ENCODE data around the gene ASB12. TPM values are rescaled to one million over a fixed set of nuclear protein-coding genes. Genes with fewer than 3 reads are reported as not detected.

ASB12 gene
- total and polyA plus RNA-seq, 8 donors, result 0.20 to 0.88 (median 0.44) TPM; not detected in 1

DNA sequence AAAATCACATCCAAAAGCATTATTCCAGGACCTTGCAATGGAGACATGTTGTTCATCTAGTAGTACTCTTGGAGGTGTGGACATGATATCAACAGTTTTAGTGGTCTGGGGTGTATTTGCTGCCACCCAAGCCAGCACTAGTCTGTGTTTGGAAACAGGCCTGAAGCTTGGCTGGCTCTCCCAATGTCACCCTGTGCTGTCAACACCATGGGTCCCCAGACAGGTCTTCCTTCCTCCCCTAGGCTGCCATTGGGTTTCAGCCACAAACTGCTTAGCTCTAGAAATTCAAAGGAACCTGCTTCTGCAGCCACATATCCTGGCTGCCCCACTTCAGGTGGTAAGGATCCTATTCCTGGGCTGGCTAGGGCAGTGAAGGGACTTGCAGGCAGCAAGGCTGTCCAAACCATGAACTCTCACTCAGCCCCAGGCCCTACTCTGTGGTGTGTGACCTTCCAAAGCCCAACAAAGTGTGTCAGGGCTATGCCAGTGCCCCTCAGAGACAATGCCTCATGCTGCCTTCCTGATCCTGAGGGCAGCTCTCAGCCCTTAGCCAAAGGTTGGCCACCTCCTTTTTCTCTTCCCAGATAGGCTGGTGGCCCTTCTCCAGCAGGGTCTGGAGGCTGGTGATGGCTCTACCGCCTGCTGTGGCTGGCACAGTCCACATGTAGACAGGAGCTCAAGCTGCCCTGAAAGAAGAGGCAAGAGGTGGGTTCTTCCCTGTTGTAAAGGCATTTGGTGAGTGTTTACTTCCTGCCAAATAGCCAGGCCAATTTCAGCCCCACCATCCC lies 43.2 kb downstream of the ASB12 start:
- H3K27me3 ChIP-seq, result no peaks in the 10 kb centered on the region
- TF ChIP-seq, protein P1, sequence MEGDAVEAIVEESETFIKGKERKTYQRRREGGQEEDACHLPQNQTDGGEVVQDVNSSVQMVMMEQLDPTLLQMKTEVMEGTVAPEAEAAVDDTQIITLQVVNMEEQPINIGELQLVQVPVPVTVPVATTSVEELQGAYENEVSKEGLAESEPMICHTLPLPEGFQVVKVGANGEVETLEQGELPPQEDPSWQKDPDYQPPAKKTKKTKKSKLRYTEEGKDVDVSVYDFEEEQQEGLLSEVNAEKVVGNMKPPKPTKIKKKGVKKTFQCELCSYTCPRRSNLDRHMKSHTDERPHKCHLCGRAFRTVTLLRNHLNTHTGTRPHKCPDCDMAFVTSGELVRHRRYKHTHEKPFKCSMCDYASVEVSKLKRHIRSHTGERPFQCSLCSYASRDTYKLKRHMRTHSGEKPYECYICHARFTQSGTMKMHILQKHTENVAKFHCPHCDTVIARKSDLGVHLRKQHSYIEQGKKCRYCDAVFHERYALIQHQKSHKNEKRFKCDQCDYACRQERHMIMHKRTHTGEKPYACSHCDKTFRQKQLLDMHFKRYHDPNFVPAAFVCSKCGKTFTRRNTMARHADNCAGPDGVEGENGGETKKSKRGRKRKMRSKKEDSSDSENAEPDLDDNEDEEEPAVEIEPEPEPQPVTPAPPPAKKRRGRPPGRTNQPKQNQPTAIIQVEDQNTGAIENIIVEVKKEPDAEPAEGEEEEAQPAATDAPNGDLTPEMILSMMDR (IDR thresholded peaks at IDR 0.05), result no peak
- no peaks in the 10 kb centered on the region for H3K9me3 ChIP-seq
- intact Hi-C loops (cut with DNase I), result no loop called here
- ATAC-seq (no peak), DNase-seq (no peak)
- H3K36me3 ChIP-seq, result peaks cover 0 to 1% of the 10 kb centered on the region in 2 donors
- no peak overlapping the region for H3K4me3 ChIP-seq
- H3K4me1 ChIP-seq, result no peaks in the 10 kb centered on the region
- no peak overlapping the region for H3K27ac ChIP-seq

DNA sequence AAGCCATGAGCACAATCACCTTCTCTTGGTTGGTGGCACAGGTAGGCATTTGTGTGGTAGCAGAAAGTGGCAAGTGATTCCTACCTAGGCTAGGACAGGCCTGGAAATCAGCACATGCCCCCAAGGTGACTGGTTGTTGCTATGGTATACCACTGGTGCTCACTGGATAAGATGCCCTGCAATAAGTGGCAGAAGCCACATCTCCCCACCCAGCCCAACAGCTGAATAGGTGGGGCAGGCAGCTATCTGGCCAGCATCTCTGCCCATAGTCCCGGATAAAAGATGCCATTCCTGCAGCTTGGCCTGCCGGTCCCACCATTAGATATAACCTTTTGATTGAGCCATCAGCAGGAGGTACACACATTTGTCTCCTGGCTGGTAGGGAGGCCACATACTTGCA lies 46.0 kb downstream of the ASB12 start:
- DNase-seq (no peak), ATAC-seq (no peak)
- H3K36me3 ChIP-seq, result no peaks in the 10 kb centered on the region
- TF ChIP-seq, protein P1 (IDR thresholded peaks at IDR 0.05), result no peak
- H3K4me3 ChIP-seq, result no peak overlapping the region
- no peaks in the 10 kb centered on the region for H3K27me3 ChIP-seq
- no peak overlapping the region for H3K27ac ChIP-seq
- no peaks in the 10 kb centered on the region for H3K4me1 ChIP-seq
- H3K9me3 ChIP-seq, result no peaks in the 10 kb centered on the region
- intact Hi-C loops (cut with DNase I), result no loop called here

DNA sequence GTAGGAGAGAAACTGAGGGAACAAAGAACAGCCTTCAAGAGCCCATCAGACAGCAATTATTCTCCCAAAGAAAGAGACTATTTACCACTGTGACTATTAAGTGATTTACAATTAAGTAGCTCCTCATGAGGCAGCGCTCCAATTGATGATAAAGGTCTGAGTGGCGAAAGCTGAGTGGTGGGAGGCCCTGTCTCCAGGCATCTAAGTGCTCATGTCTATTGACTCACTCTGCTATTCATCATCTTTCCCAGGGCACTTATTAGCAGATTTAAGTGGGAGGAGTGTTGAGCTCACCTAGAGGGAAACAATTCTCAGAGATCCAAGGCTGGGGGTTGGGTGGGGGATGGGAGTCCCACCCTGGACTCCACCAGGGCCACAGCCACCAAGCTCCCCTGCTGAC lies 48.2 kb downstream of the ASB12 start:
- ATAC-seq (no peak), DNase-seq (no peak)
- Histone ChIP-seq H3K4me1 (no peaks in the 10 kb centered on the region), H3K27me3 (no peaks in the 10 kb centered on the region), H3K27ac (no peak overlapping the region), H3K36me3 (no peaks in the 10 kb centered on the region), H3K9me3 (no peaks in the 10 kb centered on the region), H3K4me3 (no peak overlapping the region)
- TF ChIP-seq, protein P1 (IDR thresholded peaks at IDR 0.05), result no peak
- intact Hi-C loops (cut with DNase I), result no loop called here

DNA sequence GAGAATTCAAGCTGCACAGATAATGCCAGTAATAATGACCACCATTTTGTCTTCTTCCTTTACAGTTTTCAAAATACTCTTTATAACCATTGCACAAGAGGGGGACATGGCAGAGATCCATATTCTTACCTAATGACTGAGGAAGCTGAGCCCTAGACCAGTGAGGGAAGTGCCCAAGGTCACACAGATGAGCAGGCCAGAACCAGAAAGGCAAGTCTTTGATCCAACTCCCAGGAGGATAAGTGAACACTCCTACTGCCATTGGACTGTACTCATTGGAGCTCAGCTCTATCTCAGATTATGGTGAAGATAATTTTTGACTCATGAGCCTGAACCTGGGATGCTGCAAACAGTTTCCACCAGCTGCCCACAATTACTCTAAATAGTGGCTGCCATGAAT lies 53.5 kb downstream of the ASB12 start:
- ATAC-seq (no peak), DNase-seq (no peak)
- TF ChIP-seq, protein P1 (IDR thresholded peaks at IDR 0.05), result no peak
- Histone ChIP-seq H3K36me3 (no peaks in the 10 kb centered on the region), H3K4me1 (no peaks in the 10 kb centered on the region), H3K27ac (no peak overlapping the region), H3K4me3 (no peak overlapping the region), H3K9me3 (no peaks in the 10 kb centered on the region), H3K27me3 (no peaks in the 10 kb centered on the region)
- intact Hi-C loops (cut with DNase I), result no loop called here

Other genes starting within 250 kb of the ASB12 start
- gene AMER1, start 24.9 kb downstream of the ASB12 start, total RNA-seq, result 1 to 10 TPM; 3.8 to 4.0 TPM
- gene AMER1, start 24.9 kb downstream of the ASB12 start, polyA plus RNA-seq (ENCODE audit: insufficient read length in 6 of 6), result 1 to 10 TPM; 6.9 to 8.4 (median 8.0) TPM
- gene MTMR8, start 164.8 kb upstream of the ASB12 start, total RNA-seq, result 1 to 10 TPM; 2.4 to 2.5 TPM
- gene MTMR8, start 164.8 kb upstream of the ASB12 start, polyA plus RNA-seq (ENCODE audit: insufficient read length in 6 of 6), result 1 to 10 TPM; 1.6 to 3.1 (median 2.3) TPM